GM19324 (cell line): Measurements from ENCODE around the gene FASN.

Experiments
- ATAC-seq: cut with Tn5 transposase; IDR thresholded peaks from one replicate; pipeline ENCODE4 v1.9.1; 2021; ENCODE audit warnings: mild to moderate bottlenecking, moderate library complexity; ENCODE audit not compliant: unreplicated experiment, low FRiP score

The FASN gene

GRCh38 chr17:82030470-82031302 lies 67.3 kb downstream of the FASN start:
- no peak for ATAC-seq

- ATAC-seq = no peak
Observed at GRCh38 chr17:82029990-82030469, 68.0 kb downstream of the FASN start.

GRCh38 chr17:82029391-82029790 lies 68.6 kb downstream of the FASN start:
- ATAC-seq = no peak

GRCh38 chr17:82028966-82029365 lies 69.1 kb downstream of the FASN start:
- no peak for ATAC-seq
